HepG2 (cell line): ENCODE results near the gene ZG16. TPM values are rescaled to one million over a fixed set of nuclear protein-coding genes. Genes with fewer than 3 reads are reported as not detected.

Experiments
- ATAC-seq: fragments of 200-7000 bp; cut with Tn5 transposase; 3 replicates; pipeline ENCODE4 v1.9.1; 2020; ENCODE audit warnings: mild to moderate bottlenecking, moderate library complexity
- BruUV-seq: library from RNA; stranded (reverse); fragments of 400-500 nt; replicated peaks from 2 replicates; lab custom pipeline; 2021; lab: Mats Ljungman, UMichigan
- CTCF ChIA-PET: fragments of 300-600 bp; formaldehyde crosslinking; extraction: SDS; loops from one replicate; lab custom pipeline; 2021; ENCODE audit warnings: low total read pairs, inconsistent platforms, low intra/inter-chr PET ratio; lab: Yijun Ruan, JAX
- POLR2A ChIA-PET: fragments of 350-600 bp; sonication (Branson Sonifier 250); formaldehyde crosslinking; loops from one replicate; lab custom pipeline; 2020; ENCODE audit warnings: antibody characterized with exemption, inconsistent platforms; lab: Yijun Ruan, JAX
- DNase-seq: peaks from one replicate; pipeline ENCODE4 v3.0.0-alpha.2; 2015; ENCODE audit warnings: low spot score
- FAIRE-seq: peaks from 3 replicates; lab custom pipeline; 2011; peaks lifted over from hg19 to GRCh38; lab: Jason Lieb, UNC
- H2AFZ ChIP-seq: one replicate; pipeline ENCODE4 v1.6.1; 2011; ENCODE audit warnings: low read length, inconsistent platforms
- H3K27ac ChIP-seq: fragments of 300-600 bp; 3 replicates; pipeline ENCODE4 v1.8.0; 2011; ENCODE audit warnings: mixed run types, mild to moderate bottlenecking, mixed read lengths, low read length, inconsistent platforms; ENCODE audit not compliant: insufficient read depth; ENCODE audit errors: extremely low read length
- H3K27me3 ChIP-seq, 2 experiments: fragments of 200-600 bp in 1 of 2; 2 replicates in 1 of 2; 3 replicates in 1 of 2; pipeline versions ENCODE4 v1.6.0 to v1.8.0; 2011; ENCODE audit warnings: low read length in 2 of 2, mild to moderate bottlenecking in 2 of 2, moderate library complexity in 2 of 2, inconsistent platforms in 1 of 2; ENCODE audit not compliant: insufficient read depth in 2 of 2, control insufficient read depth in 1 of 2
- H3K36me3 ChIP-seq, 2 experiments: fragments of 200-600 bp in 1 of 2; replicated peaks in 1 of 2; 2 replicates in 1 of 2; 3 replicates in 1 of 2; pipeline versions ENCODE4 v1.5.1 to v1.8.0; 2011; ENCODE audit warnings: low read length in 2 of 2, inconsistent platforms in 1 of 2; ENCODE audit not compliant: insufficient read depth in 2 of 2, control insufficient read depth in 1 of 2
- H3K4me1 ChIP-seq: 2 replicates; pipeline ENCODE4 v1.5.1; 2012; ENCODE audit warnings: low read length, inconsistent platforms; ENCODE audit not compliant: insufficient read depth
- H3K4me2 ChIP-seq: 2 replicates; pipeline ENCODE4 v1.6.0; 2011; ENCODE audit warnings: low read depth, low read length, inconsistent platforms
- H3K4me3 ChIP-seq, 3 experiments: fragments of 200-600 bp in 1 of 3; sonication (generic), shearing (Covaris generic) in 1 of 3; replicated peaks in 1 of 3; 2 replicates each; pipeline ENCODE4 v1.5.1; 2011 to 2016; ENCODE audit warnings: low read length in 3 of 3, inconsistent platforms in 2 of 3, low read depth in 2 of 3, mild to moderate bottlenecking in 2 of 3, control low read depth in 1 of 3, mixed read lengths in 1 of 3; ENCODE audit not compliant: insufficient read depth in 1 of 3
- H3K79me2 ChIP-seq: one replicate; pipeline ENCODE4 v1.6.1; 2011; ENCODE audit warnings: low read length, inconsistent platforms; ENCODE audit not compliant: insufficient read depth
- H3K9ac ChIP-seq: 2 replicates; pipeline ENCODE4 v1.6.0; 2011; ENCODE audit warnings: mild to moderate bottlenecking, low read depth, low read length, inconsistent platforms; ENCODE audit not compliant: insufficient read depth
- H3K9me3 ChIP-seq: 2 replicates; pipeline ENCODE4 v1.5.1; 2012; ENCODE audit warnings: mild to moderate bottlenecking, low read length
- H4K20me1 ChIP-seq: 2 replicates; pipeline ENCODE4 v1.6.0; 2011; ENCODE audit warnings: inconsistent platforms, mild to moderate bottlenecking, low read length, moderate library complexity; ENCODE audit not compliant: insufficient read depth
- BCL6 ChIP-seq: IDR thresholded peaks from 2 replicates; pipeline ENCODE4 v1.6.1; 2016; ENCODE audit warnings: missing genetic modification reagents, missing compliant biosample characterization
- DMAP1 ChIP-seq: IDR thresholded peaks from 2 replicates; pipeline ENCODE4 v1.6.1; 2016
- ERF ChIP-seq: IDR thresholded peaks from 2 replicates; pipeline ENCODE4 v1.6.1; 2018; ENCODE audit warnings: missing biosample characterization, missing genetic modification reagents
- JDP2 ChIP-seq: sonication (generic); formaldehyde crosslinking; IDR thresholded peaks from 2 replicates; pipeline ENCODE4 v1.8.1; 2022; ENCODE audit warnings: missing genetic modification reagents, borderline replicate concordance
- ZKSCAN5 ChIP-seq: sonication (generic); formaldehyde crosslinking; IDR thresholded peaks from 2 replicates; pipeline ENCODE4 v1.5.1; 2020; ENCODE audit warnings: mild to moderate bottlenecking, missing genetic modification reagents
- WGBS: methylation state at CpG from one replicate; pipeline ENCODE4 v1.1.6; 2017; ENCODE audit warnings: low lambda C conversion rate; 5-methylcytosine and 5-hydroxymethylcytosine counted together
- in situ Hi-C: cut with HindIII; loops from 2 replicates; pipeline ENCODE4 v1.10.0; 2017; ENCODE audit warnings: low pct_unique_long_range_greater_than_20kb; ENCODE audit not compliant: extremely low pct_ligation_motif_present
- intact Hi-C: fragments of 100-400 bp; cut with micrococcal nuclease; formaldehyde crosslinking; loops from one replicate; pipeline ENCODE4 v1.10.0; 2022; ENCODE audit not compliant: unreplicated experiment
- polyA plus RNA-seq, 8 experiments: library from polyadenylated mRNA; depleted of rRNA in 3 of 8; stranded (reverse) in 7 of 8; unstranded in 1 of 8; fragments of >200 nt; fragmentation: Illumina TruSeq in 4 of 8; extraction: Trizol in 4 of 8; gene quantifications; 2 replicates each; pipeline versions ENCODE4 v1.2.1 to v1.2.3, GENCODE V29; 2011 to 2016; ENCODE audit warnings: low read depth in 4 of 8, missing spikeins in 1 of 8, mixed read lengths in 1 of 8; ENCODE audit not compliant: insufficient read depth in 1 of 8
- total RNA-seq, 5 experiments: library from RNA; depleted of rRNA; stranded (reverse); fragments of >200 nt; fragmentation: Illumina TruSeq; extraction: Trizol; gene quantifications; 2 replicates each; pipeline ENCODE4 v1.2.3, GENCODE V29; 2016; ENCODE audit warnings: low read depth in 1 of 5
- TF ChIP-seq, protein P1 (sequence below): sonication (generic); formaldehyde crosslinking; IDR thresholded peaks from 2 replicates; pipeline ENCODE4 v1.5.1; 2020; ENCODE audit warnings: mild to moderate bottlenecking, missing genetic modification reagents, borderline replicate concordance

The ZG16 gene
- total and polyA plus RNA-seq, 2 of the 13 experiments (the other 11 are each of a cell fraction or from before 2014, with no cell fraction given) = 0.04 to 0.07 TPM

DNA sequence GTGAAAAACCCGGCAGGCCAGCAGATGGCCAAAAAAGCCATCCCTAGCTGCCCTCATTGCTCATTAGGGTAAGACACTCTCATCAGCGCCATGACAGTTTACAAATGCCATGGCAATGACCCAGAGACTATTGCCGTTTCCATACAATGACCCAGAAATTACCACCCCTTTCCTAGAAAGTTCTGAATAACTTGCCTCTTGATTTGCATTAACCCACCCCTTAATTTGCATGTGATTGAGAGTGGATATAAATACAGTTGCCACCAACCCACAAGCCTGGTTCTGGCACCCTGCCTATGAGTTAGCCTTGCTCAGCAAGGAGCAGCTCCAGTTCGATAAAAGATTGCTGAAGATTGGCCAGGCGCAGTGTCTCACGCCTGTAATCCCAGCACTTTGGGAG, 16.2 kb upstream of the ZG16 start:
- no TSS peak for BruUV-seq
- H3K36me3 ChIP-seq = no peaks in the 10 kb centered on the region
- intact Hi-C loops = no loop called here
- no peak for ATAC-seq
- TF ChIP-seq DMAP1 (CRISPR knock-in tag) (no peak), BCL6 (CRISPR knock-in tag) (0 out of 2 replicates have a peak, but pooled peaks have one; percentile 22)
- no peak for DNase-seq
- FAIRE-seq = no peak
- in situ Hi-C loops = no loop called here
- H3K9me3 ChIP-seq = no peaks in the 10 kb centered on the region
- H3K9ac ChIP-seq = no peak overlapping the region
- WGBS = 72% methylated on average over 6 of the region's 6 CpGs
- no peak overlapping the region for H3K4me2 ChIP-seq
- no peaks in the 10 kb centered on the region for H4K20me1 ChIP-seq
- no peak overlapping the region for H3K4me3 ChIP-seq
- POLR2A ChIA-PET = interaction anchor here (0.6 kb wide), 1 partner anchor 45 kb away, joined by 3 read pairs; the partner anchor contains the start of gene MAZ
- H3K27me3 ChIP-seq = no peaks in the 10 kb centered on the region
- CTCF ChIA-PET = no interaction called here
- H2AFZ ChIP-seq = no peak overlapping the region
- peaks cover 96% of the 10 kb centered on the region for H3K4me1 ChIP-seq
- no peak overlapping the region for H3K27ac ChIP-seq
- no peaks in the 10 kb centered on the region for H3K79me2 ChIP-seq

DNA sequence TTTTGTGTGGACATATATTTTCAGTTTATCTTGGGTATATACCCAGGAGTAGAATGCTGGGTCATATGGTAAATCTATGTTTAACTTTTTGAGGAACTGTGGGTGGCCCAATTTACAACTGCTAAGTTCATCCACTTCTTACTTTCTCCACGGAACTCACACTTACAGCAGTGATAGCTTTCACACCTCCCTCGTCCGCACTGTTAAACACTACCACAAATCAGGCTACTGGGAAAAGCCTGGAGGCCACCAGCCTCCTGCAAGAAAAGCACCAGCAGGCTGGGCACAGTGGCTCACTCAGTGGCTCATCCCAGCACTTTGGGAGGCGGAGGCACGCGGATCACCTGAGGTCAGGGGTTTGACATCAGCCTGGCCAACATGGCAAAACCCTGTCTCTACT, 14.7 kb upstream of the ZG16 start:
- H3K9me3 ChIP-seq = no peaks in the 10 kb centered on the region
- no peaks in the 10 kb centered on the region for H3K36me3 ChIP-seq
- H3K4me3 ChIP-seq = no peak overlapping the region
- H3K79me2 ChIP-seq = no peaks in the 10 kb centered on the region
- ChIA-PET POLR2A (interaction anchor here (0.6 kb wide), 1 partner anchor 9 kb away, joined by 3 read pairs; no protein-coding TSS in a partner anchor), CTCF (no interaction called here)
- WGBS = 94% methylated on average over 6 of the region's 6 CpGs
- no peak for FAIRE-seq
- no TSS peak for BruUV-seq
- no peaks in the 10 kb centered on the region for H4K20me1 ChIP-seq
- no peak overlapping the region for H3K27ac ChIP-seq
- no peak overlapping the region for H3K9ac ChIP-seq
- no peak for DNase-seq
- in situ Hi-C loops = no loop called here
- intact Hi-C loops = no loop called here
- no peak overlapping the region for H3K4me2 ChIP-seq
- H3K4me1 ChIP-seq = peaks cover 96% of the 10 kb centered on the region
- no peak overlapping the region for H2AFZ ChIP-seq
- ATAC-seq = no peak
- H3K27me3 ChIP-seq = no peaks in the 10 kb centered on the region
- TF ChIP-seq, protein P1, sequence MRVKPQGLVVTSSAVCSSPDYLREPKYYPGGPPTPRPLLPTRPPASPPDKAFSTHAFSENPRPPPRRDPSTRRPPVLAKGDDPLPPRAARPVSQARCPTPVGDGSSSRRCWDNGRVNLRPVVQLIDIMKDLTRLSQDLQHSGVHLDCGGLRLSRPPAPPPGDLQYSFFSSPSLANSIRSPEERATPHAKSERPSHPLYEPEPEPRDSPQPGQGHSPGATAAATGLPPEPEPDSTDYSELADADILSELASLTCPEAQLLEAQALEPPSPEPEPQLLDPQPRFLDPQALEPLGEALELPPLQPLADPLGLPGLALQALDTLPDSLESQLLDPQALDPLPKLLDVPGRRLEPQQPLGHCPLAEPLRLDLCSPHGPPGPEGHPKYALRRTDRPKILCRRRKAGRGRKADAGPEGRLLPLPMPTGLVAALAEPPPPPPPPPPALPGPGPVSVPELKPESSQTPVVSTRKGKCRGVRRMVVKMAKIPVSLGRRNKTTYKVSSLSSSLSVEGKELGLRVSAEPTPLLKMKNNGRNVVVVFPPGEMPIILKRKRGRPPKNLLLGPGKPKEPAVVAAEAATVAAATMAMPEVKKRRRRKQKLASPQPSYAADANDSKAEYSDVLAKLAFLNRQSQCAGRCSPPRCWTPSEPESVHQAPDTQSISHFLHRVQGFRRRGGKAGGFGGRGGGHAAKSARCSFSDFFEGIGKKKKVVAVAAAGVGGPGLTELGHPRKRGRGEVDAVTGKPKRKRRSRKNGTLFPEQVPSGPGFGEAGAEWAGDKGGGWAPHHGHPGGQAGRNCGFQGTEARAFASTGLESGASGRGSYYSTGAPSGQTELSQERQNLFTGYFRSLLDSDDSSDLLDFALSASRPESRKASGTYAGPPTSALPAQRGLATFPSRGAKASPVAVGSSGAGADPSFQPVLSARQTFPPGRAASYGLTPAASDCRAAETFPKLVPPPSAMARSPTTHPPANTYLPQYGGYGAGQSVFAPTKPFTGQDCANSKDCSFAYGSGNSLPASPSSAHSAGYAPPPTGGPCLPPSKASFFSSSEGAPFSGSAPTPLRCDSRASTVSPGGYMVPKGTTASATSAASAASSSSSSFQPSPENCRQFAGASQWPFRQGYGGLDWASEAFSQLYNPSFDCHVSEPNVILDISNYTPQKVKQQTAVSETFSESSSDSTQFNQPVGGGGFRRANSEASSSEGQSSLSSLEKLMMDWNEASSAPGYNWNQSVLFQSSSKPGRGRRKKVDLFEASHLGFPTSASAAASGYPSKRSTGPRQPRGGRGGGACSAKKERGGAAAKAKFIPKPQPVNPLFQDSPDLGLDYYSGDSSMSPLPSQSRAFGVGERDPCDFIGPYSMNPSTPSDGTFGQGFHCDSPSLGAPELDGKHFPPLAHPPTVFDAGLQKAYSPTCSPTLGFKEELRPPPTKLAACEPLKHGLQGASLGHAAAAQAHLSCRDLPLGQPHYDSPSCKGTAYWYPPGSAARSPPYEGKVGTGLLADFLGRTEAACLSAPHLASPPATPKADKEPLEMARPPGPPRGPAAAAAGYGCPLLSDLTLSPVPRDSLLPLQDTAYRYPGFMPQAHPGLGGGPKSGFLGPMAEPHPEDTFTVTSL (CRISPR knock-in tag) = no peak
- TF ChIP-seq JDP2 (CRISPR knock-in tag) = no peak
- TF ChIP-seq ZKSCAN5 = no peak
- TF ChIP-seq ERF (CRISPR knock-in tag) = no peak
